HG03469 (cell line): Measurements from ENCODE around the gene SSBP2.

ENCODE experiments used
- ATAC-seq: cut with Tn5 transposase; IDR thresholded peaks from one replicate; pipeline ENCODE4 v1.9.1; 2021; ENCODE audit warnings: mild to moderate bottlenecking, moderate library complexity, moderate number of reproducible peaks; ENCODE audit not compliant: unreplicated experiment

Gene SSBP2

DNA sequence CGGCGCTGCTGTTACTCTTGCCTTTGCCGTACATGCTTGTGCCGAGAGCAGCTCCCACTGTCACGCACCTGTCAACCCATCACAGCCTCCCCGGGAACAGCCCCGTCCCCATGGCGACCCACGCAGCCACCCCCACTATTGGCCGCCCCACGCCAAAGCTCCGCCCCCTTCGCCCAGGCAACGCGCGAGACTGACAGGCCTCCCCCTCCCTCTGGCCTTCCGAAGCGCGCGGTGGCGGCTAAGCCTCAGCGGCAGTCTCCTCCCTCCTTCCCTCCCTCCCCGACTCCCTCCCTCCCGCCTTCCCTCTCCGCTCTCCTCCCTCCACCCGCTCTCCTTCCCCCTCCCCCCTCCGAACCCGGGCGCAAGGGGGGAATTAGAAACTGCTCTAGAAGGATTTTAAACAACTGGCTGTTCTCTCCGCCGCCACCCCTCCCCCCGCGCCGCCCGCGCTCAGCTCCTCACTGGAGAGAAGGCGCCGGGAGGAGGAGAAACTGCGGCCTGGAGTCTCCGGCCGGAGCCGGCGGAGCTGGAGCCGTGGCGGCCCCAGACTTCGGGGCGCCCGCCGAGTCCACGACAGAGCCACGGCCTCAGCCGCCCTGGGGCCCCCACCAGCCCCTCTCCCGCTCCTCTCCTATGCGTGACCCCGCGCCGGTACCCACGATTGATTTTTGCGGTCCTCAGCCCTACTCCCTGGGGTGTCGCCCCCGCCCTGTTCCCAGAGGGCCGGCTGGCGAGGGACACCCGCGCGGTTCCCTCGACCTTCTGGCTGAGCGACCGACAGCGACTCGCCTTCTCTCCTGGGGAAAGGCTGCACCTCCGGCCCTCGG, at the start of gene SSBP2:
TSS of gene SSBP2 (minus strand) at position 89 of the 827 bp plus-strand sequence. CDS start at position 34, 55 bp downstream.
- peak; percentile 51 for ATAC-seq

GRCh38 chr5:81795666-81796065, 44.8 kb upstream of the SSBP2 start:
- no peak for ATAC-seq

GRCh38 chr5:81794226-81794625, 43.3 kb upstream of the SSBP2 start:
- no peak for ATAC-seq

- no peak for ATAC-seq
Observed at GRCh38 chr5:81790336-81790735, 39.4 kb upstream of the SSBP2 start.

- ATAC-seq, result no peak
Observed at GRCh38 chr5:81789033-81789432, 38.1 kb upstream of the SSBP2 start.

GRCh38 chr5:81788329-81788728, 37.4 kb upstream of the SSBP2 start:
- ATAC-seq, result no peak

GRCh38 chr5:81787474-81788242, 36.8 kb upstream of the SSBP2 start:
- no peak for ATAC-seq

GRCh38 chr5:81786991-81787390, 36.1 kb upstream of the SSBP2 start:
- ATAC-seq, result no peak

DNA sequence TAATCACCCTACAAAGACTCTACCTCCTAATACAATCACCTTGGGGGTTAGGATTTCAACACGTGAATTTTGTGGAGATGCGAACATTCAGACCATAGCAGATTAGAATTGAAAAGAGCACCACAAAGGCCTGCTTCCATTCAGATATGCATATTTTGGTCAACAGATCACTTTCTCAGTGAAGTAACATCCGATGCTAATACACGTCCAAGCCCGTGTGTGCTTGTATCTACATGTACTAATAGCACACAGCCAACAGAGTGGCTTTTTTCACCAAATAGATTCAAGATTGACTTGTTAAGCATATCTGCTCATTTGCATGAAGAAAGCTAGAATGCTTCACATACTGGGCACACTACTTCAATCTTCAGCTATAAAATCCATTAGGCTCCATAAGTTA, 35.6 kb upstream of the SSBP2 start:
- no peak for ATAC-seq

DNA sequence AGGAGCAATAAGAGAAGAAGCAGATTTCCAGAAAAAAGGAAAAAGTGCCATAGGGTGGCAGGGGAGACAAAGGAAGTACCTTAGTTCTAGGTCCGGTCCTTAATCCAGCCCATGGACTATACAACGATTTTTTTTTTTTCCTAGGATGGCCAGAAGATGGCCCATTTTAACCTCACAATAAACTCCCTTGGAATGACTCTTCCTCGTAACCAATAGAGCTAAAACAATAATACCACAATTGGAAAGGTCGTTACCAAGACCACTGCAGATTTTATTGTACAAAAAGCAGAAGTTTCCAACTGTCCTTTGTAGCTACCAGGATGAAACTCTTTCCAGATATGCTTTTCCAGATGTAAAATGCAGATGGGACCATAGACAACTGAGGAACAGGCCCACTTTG, 34.4 kb upstream of the SSBP2 start:
- no peak for ATAC-seq

DNA sequence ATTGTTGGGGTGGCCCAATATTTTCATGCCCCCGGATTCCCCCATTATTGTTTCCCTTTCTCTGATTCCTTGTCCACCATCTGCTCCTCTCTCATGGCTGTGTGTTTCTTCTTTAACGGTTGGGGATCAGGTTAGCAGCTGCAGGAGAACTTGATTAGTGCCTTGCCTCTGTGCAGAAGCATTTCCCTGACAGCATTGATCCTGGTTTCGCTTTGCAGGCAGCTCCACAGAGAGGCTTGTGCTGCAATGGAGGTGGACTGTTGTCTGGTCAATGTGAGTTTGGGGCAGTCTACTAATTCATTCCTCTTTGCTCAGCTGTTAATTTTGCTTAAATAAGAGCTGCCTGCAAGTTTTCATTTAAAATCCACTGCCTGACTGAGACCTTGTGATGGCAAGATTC, 32.5 kb upstream of the SSBP2 start:
- ATAC-seq, result no peak

GRCh38 chr5:81782811-81783210, 31.9 kb upstream of the SSBP2 start:
- ATAC-seq, result no peak

DNA sequence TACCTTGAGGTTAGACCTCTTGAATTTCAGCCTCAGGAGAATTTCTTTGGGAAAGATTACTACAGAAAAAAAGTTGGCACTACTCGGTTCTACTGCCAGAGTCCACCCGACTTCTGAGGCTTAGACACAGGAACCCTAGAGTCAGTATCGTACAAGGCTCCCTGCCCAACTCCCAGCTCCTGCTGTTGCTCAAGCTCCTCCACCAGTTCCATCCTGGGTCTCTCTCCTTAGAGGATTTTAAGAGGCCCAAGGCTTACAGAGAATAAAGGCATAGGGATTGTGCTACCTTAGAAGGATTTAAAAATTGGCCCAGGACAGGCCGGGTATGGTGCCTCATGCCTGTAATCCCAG, 29.0 kb upstream of the SSBP2 start:
- no peak for ATAC-seq

DNA sequence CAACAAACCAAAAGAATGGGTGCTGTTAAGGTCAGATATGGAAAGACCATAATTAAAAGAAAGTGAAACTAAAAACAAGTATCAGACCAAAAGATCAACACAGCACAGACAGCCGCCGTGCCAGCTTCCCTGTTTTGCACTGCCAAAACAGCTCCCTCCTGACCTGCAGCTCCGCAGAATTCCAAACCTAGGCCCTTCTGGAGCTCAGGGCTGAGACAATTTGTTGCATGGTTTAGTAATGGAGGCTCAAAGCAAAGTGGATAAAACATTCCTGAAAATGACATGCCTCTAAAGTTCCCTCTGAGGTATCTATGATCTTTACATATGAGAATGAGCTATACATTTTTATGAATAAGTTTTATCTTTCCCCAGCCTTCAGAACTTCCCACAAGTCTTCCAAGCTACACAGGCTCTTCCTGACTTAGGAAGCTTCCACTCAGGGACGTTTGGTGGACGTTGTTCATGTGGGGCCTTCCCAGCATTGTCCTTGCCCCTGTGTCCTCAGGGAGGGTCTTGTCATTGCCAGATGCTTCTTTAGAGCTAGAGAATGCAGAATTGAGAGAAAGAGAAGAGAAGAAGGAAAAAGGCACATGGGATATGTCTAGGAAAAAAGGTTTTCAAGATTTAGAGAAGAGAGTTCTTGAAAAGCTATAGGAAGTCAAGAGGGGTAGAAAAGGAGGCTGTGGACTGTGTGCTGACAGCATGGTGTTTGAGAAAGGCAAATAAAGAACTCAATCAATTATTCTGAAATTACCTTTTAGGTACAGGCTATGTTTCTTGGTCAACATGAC, 28.4 kb upstream of the SSBP2 start:
- ATAC-seq, result peak; percentile 82

DNA sequence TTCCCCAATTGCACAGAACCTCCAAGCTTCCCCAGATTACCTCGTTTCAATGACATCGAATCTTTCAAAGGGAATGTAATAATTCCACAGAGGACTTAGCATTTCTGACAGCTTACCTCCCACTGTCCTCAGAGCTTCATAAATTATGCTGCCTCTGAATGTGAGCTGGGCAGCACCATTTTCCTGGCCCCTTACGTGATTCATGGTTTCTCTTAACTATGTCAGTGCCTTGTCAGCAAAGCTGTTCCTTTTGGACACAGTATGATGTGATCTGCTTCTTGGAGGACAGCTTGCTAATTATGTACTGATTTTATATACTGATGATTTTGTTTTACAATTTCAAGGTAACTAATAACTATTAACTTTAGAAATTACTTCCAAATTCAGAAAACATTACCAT, 27.7 kb upstream of the SSBP2 start:
- ATAC-seq, result no peak

GRCh38 chr5:81776258-81776657, 25.4 kb upstream of the SSBP2 start:
- no peak for ATAC-seq

- no peak for ATAC-seq
Observed at GRCh38 chr5:81774374-81774773, 23.5 kb upstream of the SSBP2 start.

- ATAC-seq, result no peak
Observed at GRCh38 chr5:81773574-81773973, 22.7 kb upstream of the SSBP2 start.

GRCh38 chr5:81773161-81773560, 22.3 kb upstream of the SSBP2 start:
- ATAC-seq, result no peak

DNA sequence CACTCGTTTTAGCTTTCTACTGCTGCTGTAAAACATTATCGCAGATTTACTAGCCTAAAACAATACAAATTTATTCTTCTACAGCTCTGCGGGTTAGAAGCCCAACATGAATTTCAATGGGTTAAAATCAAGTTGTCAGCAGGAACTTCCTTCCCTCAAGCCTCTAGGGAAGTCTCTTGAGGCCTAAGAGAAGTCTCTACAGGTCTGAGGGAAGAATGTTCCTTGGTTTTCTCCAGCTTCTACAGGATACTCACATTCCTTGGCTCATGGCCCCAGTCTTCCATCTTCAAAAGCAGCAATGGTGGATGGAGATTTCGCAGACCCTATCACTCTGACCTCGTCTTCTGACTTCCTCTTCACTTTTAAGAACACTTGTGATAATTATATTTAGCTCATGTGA, 21.6 kb upstream of the SSBP2 start:
- no peak for ATAC-seq

DNA sequence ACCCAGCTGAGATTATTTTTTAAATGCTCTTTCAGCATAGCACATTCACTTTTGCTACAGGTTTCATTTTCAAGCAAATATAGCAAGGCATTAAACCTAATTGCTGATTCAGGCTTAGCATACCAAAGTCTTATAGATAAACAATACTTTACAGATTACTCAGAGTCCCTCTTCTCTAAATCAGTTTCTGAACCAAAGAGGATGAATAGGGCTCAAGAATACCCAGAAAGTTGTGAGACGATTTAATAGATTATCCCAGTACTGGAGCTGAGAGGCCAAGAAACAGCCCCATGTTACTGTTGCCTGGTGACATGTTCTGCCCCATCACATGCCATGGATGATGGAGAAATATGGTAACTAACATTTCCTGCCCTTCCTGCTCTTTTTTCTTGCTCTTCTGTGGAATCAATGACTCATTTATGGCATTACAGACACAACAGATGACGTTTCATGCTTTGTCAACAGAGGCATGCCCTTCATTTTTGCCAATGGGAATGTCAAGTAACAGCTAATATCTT, 18.1 kb upstream of the SSBP2 start:
- no peak for ATAC-seq
